Keratinocyte (primary cell): ENCODE data around the gene CAPN11. TPM values are rescaled to one million over a fixed set of nuclear protein-coding genes. Genes with fewer than 3 reads are reported as not detected.

ENCODE experiments used
- DNase-seq: peaks from one replicate; pipeline ENCODE4 v3.0.0-alpha.2; 2011; ENCODE audit warnings: low read depth, missing footprints, low spot score
- FAIRE-seq: peaks from 2 replicates; lab custom pipeline; 2011; peaks lifted over from hg19 to GRCh38; lab: Jason Lieb, UNC
- H2AFZ ChIP-seq: 2 replicates; pipeline ENCODE4 v1.6.0; 2012; ENCODE audit warnings: low read length, control low read depth, inconsistent platforms; ENCODE audit not compliant: control insufficient read depth
- H3K27ac ChIP-seq: 2 replicates; pipeline ENCODE4 v1.5.1; 2011; ENCODE audit warnings: low read length; ENCODE audit not compliant: control insufficient read depth, insufficient read depth
- H3K27me3 ChIP-seq: 3 replicates; pipeline ENCODE4 v1.6.0; 2011; ENCODE audit warnings: low read length; ENCODE audit not compliant: control insufficient read depth, insufficient read depth; ENCODE audit errors: extremely low read depth
- H3K36me3 ChIP-seq, 2 experiments: 2 replicates in 1 of 2; 3 replicates in 1 of 2; pipeline ENCODE4 v1.5.1; 2011; ENCODE audit warnings: low read length in 2 of 2, mild to moderate bottlenecking in 1 of 2; ENCODE audit not compliant: control insufficient read depth in 2 of 2, insufficient read depth in 2 of 2; ENCODE audit errors: extremely low read depth in 1 of 2
- H3K4me1 ChIP-seq: 3 replicates; pipeline ENCODE4 v1.5.1; 2011; ENCODE audit warnings: low read length; ENCODE audit not compliant: control insufficient read depth, insufficient read depth; ENCODE audit errors: extremely low read depth
- H3K4me2 ChIP-seq: 3 replicates; pipeline ENCODE4 v1.6.0; 2011; ENCODE audit warnings: low read depth, low read length; ENCODE audit not compliant: control insufficient read depth, insufficient read depth; ENCODE audit errors: extremely low read depth
- H3K4me3 ChIP-seq, 3 experiments: fragments of 200-600 bp in 1 of 3; sonication (generic) in 1 of 3; 2 replicates in 2 of 3; 3 replicates in 1 of 3; pipeline ENCODE4 v1.5.1; 2011 to 2016; ENCODE audit warnings: low read length in 3 of 3, mild to moderate bottlenecking in 3 of 3, control low read depth in 2 of 3, inconsistent platforms in 1 of 3, low read depth in 1 of 3, mixed read lengths in 1 of 3, mixed run types in 1 of 3, moderate library complexity in 1 of 3; ENCODE audit not compliant: control insufficient read depth in 2 of 3, insufficient read depth in 2 of 3; ENCODE audit errors: extremely low read depth in 1 of 3
- H3K79me2 ChIP-seq: 2 replicates; pipeline ENCODE4 v1.6.0; 2012; ENCODE audit warnings: low read length; ENCODE audit not compliant: control insufficient read depth, insufficient read depth
- H3K9ac ChIP-seq: 3 replicates; pipeline ENCODE4 v1.6.0; 2011; ENCODE audit warnings: low read length; ENCODE audit not compliant: control insufficient read depth, insufficient read depth; ENCODE audit errors: extremely low read depth
- H3K9me1 ChIP-seq: 3 replicates; pipeline ENCODE4 v1.6.0; 2011; ENCODE audit warnings: low read length; ENCODE audit not compliant: control insufficient read depth, insufficient read depth; ENCODE audit errors: extremely low read depth
- H3K9me3 ChIP-seq: 2 replicates; pipeline ENCODE4 v1.5.1; 2012; ENCODE audit warnings: low read depth, low read length; ENCODE audit not compliant: control insufficient read depth
- H4K20me1 ChIP-seq: 3 replicates; pipeline ENCODE4 v1.6.0; 2011; ENCODE audit warnings: low read length; ENCODE audit not compliant: control insufficient read depth, insufficient read depth; ENCODE audit errors: extremely low read depth
- CTCF ChIP-seq, 3 experiments: IDR thresholded peaks in 1 of 3; conservative IDR thresholded peaks in 1 of 3; optimal IDR thresholded peaks in 1 of 3; 2 replicates in 2 of 3; 3 replicates in 1 of 3; pipeline versions ENCODE3 to v1.5.1; 2011; ENCODE audit warnings: low read length in 3 of 3, mild to moderate bottlenecking in 3 of 3, moderate library complexity in 2 of 3, control low read depth in 1 of 3, inconsistent platforms in 1 of 3; ENCODE audit not compliant: insufficient read depth in 2 of 3; ENCODE audit errors: extremely low read depth in 1 of 3
- EZH2 ChIP-seq: IDR thresholded peaks from one replicate; pipeline ENCODE4 v1.6.1; 2012; ENCODE audit warnings: inconsistent platforms, mild to moderate bottlenecking, low read length, moderate library complexity
- dilution Hi-C: fragments of 300-500 bp; cut with MboI; formaldehyde crosslinking; loops from one replicate; pipeline ENCODE4 v1.7.0; 2020; ENCODE audit warnings: low sequenced_read_pairs; ENCODE audit not compliant: extremely low pct_ligation_motif_present
- polyA plus RNA-seq, 5 experiments: library from polyadenylated mRNA; depleted of rRNA in 3 of 5; stranded (reverse) in 3 of 5; stranded (forward) in 1 of 5; unstranded in 1 of 5; fragments of >200 nt; gene quantifications; 1 replicate in 1 of 5; 2 replicates in 3 of 5; 3 replicates in 1 of 5; pipeline versions ENCODE4 v1.2.1 to v1.2.3, GENCODE V29; 2011 to 2012; ENCODE audit warnings: missing spikeins in 2 of 5, low read depth in 1 of 5, low replicate concordance in 1 of 5
- small RNA-seq, 3 experiments: library from RNA; depleted of rRNA; stranded (forward); fragments of <200 nt; gene quantifications; one replicate each; pipeline ENCODE3, GENCODE V24; 2012; ENCODE audit warnings: low read depth in 3 of 3, low replicate concordance in 1 of 3; ENCODE audit not compliant: insufficient read length in 3 of 3

Gene CAPN11
- polyA plus RNA-seq, 1 donor (not counting 4 experiments of a cell fraction or from before 2014, with no cell fraction given): not detected

DNA sequence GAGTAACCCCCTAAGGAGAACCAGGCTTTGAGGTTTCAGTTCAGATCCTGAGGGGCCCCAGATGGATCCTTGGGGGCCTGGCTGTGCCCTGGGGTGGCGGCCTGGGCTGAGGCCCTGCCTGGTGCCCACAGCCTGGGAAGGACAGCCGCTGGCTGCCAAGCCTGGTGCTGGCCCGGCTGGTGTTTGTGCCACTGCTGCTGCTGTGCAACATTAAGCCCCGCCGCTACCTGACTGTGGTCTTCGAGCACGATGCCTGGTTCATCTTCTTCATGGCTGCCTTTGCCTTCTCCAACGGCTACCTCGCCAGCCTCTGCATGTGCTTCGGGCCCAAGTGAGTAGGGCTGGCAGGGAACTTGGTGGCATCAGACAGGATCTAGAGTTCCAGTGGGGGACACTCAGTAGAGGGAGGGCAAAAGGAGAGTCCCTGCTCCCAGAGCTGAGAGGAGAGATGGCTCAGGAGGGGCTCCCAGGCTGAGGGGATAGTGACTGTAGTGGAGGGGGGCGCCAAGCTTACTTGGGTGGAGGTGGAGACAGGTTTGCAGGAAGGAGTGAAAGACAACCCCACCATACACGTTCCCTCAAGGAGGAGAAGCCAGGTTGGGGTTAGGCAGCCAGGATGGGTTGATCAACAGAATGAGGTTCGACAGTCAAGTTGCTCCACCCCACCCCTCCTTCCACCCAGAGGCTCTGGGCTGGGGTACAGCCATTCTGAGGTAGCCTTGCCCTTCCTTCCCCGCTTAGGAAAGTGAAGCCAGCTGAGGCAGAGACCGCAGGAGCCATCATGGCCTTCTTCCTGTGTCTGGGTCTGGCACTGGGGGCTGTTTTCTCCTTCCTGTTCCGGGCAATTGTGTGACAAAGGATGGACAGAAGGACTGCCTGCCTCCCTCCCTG, 74.3 kb downstream of the CAPN11 start:
- no peak for DNase-seq
- Histone ChIP-seq H3K9me3 (no peaks in the 10 kb centered on the region), H3K9ac (no peak overlapping the region), H2AFZ (no peak overlapping the region), H3K36me3 (peaks cover 7 to 29% of the 10 kb centered on the region in 2 experiments), H4K20me1 (no peaks in the 10 kb centered on the region), H3K79me2 (no peaks in the 10 kb centered on the region), H3K9me1 (peaks cover 3% of the 10 kb centered on the region), H3K27me3 (no peaks in the 10 kb centered on the region), H3K27ac (no peak overlapping the region), H3K4me3 (no peak overlapping the region), H3K4me1 (peaks cover 24% of the 10 kb centered on the region), H3K4me2 (no peak overlapping the region)
- dilution Hi-C loops: no loop called here
- no peak for FAIRE-seq
- no peak for TF ChIP-seq EZH2
- no peak for TF ChIP-seq CTCF (optimal IDR thresholded peaks at IDR 0.05 in 1 of 3, IDR thresholded peaks at IDR 0.05 in 1 of 3, conservative IDR thresholded peaks at IDR 0.05 in 1 of 3; ENCODE audit: extremely low read depth in 1 of 3, insufficient read depth in 2 of 3, low read length in 3 of 3)

DNA sequence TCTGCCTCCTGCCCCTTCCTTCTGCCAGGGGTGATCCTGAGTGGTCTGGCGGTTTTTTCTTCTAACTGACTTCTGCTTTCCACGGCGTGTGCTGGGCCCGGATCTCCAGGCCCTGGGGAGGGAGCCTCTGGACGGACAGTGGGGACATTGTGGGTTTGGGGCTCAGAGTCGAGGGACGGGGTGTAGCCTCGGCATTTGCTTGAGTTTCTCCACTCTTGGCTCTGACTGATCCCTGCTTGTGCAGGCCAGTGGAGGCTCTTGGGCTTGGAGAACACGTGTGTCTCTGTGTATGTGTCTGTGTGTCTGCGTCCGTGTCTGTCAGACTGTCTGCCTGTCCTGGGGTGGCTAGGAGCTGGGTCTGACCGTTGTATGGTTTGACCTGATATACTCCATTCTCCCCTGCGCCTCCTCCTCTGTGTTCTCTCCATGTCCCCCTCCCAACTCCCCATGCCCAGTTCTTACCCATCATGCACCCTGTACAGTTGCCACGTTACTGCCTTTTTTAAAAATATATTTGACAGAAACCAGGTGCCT, 75.0 kb downstream of the CAPN11 start:
- H3K4me2 ChIP-seq: no peak overlapping the region
- H3K9me3 ChIP-seq: no peaks in the 10 kb centered on the region
- H3K9me1 ChIP-seq: peaks cover 3% of the 10 kb centered on the region
- H3K4me1 ChIP-seq: peaks cover 31% of the 10 kb centered on the region
- no peak for TF ChIP-seq CTCF (optimal IDR thresholded peaks at IDR 0.05 in 1 of 3, IDR thresholded peaks at IDR 0.05 in 1 of 3, conservative IDR thresholded peaks at IDR 0.05 in 1 of 3; ENCODE audit: extremely low read depth in 1 of 3, insufficient read depth in 2 of 3, low read length in 3 of 3)
- TF ChIP-seq EZH2: no peak
- H2AFZ ChIP-seq: no peak overlapping the region
- DNase-seq (no peak), FAIRE-seq (no peak)
- H3K9ac ChIP-seq: no peak overlapping the region
- dilution Hi-C loops: no loop called here
- H3K27ac ChIP-seq: no peak overlapping the region
- H4K20me1 ChIP-seq: no peaks in the 10 kb centered on the region
- no peaks in the 10 kb centered on the region for H3K79me2 ChIP-seq
- no peak overlapping the region for H3K4me3 ChIP-seq
- H3K36me3 ChIP-seq: peaks cover 7 to 24% of the 10 kb centered on the region in 2 experiments
- no peaks in the 10 kb centered on the region for H3K27me3 ChIP-seq

Small RNA genes within 50 kb of the gene (small RNA-seq; reads per million reads assigned to genes)
- gene RN7SL811P: 0 reads per million in 3 experiments

Other genes starting within 250 kb of the CAPN11 start
- gene MRPL14, start 31.4 kb upstream of the CAPN11 start, polyA plus RNA-seq: 103 to 136 TPM (median 133 TPM) in 3 replicates
- gene TMEM63B, start 31.3 kb upstream of the CAPN11 start, polyA plus RNA-seq: 64.8 to 110 TPM (median 80.8 TPM) in 3 replicates
- gene MYMX, start 58.1 kb downstream of the CAPN11 start, polyA plus RNA-seq: 0.09 TPM in 1 of 3 replicates, not detected in the others
- gene SLC29A1, start 64.8 kb downstream of the CAPN11 start, polyA plus RNA-seq: 51.0 to 69.8 TPM (median 55.3 TPM) in 3 replicates
- gene HSP90AB1, start 88.3 kb downstream of the CAPN11 start, polyA plus RNA-seq: 653 to 1,215 TPM (median 1,089 TPM) in 3 replicates
- 69.9 to 118 TPM (median 103 TPM) in 3 replicates for gene SLC35B2, start 98.7 kb downstream of the CAPN11 start, polyA plus RNA-seq
- gene NFKBIE, start 106.7 kb downstream of the CAPN11 start, polyA plus RNA-seq: 5.7 to 7.3 TPM (median 6.5 TPM) in 3 replicates
- gene TMEM151B, start 111.6 kb downstream of the CAPN11 start, polyA plus RNA-seq: not detected in 3 replicates
- 5.8 to 8.5 TPM (median 5.9 TPM) in 3 replicates for gene AARS2, start 154.5 kb downstream of the CAPN11 start, polyA plus RNA-seq
- not detected in 3 replicates for gene SPATS1, start 183.8 kb downstream of the CAPN11 start, polyA plus RNA-seq
- 10.8 to 16.6 TPM (median 12.6 TPM) in 3 replicates for gene CDC5L, start 228.9 kb downstream of the CAPN11 start, polyA plus RNA-seq